Natural killer cell (primary cell): ENCODE results near the gene DHRS7B. TPM values are rescaled to one million over a fixed set of nuclear protein-coding genes. Genes with fewer than 3 reads are reported as not detected.

Source experiments
- ATAC-seq, 3 donors: fragments of 150-1000 bp in 2 of 3; fragments of 200-7000 bp in 1 of 3; cut with Tn5 transposase; 1 replicate in 1 of 3; 2 replicates in 2 of 3; pipeline ENCODE4 v1.10.0; 2021; ENCODE audit warnings: mild to moderate bottlenecking in 2 of 3, moderate library complexity in 2 of 3
- DNase-seq, 2 donors: peaks; one replicate each; pipeline versions ENCODE4 v3.0.0 to v3.0.0-alpha.2; 2013 to 2021; ENCODE audit warnings: mixed read lengths in 1 of 2
- H3K27ac ChIP-seq: one replicate; pipeline ENCODE4 v1.5.1; 2013; ENCODE audit warnings: mild to moderate bottlenecking, low read length
- H3K27me3 ChIP-seq: one replicate; pipeline ENCODE4 v1.6.1; 2013; ENCODE audit warnings: low read length; ENCODE audit not compliant: control insufficient read depth, insufficient read depth
- H3K36me3 ChIP-seq: one replicate; pipeline ENCODE4 v1.6.1; 2013; ENCODE audit warnings: low read length; ENCODE audit not compliant: control insufficient read depth, insufficient read depth
- H3K4me1 ChIP-seq: one replicate; pipeline ENCODE4 v1.6.1; 2013; ENCODE audit warnings: low read length; ENCODE audit not compliant: control insufficient read depth, insufficient read depth
- H3K4me3 ChIP-seq: one replicate; pipeline ENCODE4 v1.5.1; 2013; ENCODE audit warnings: low read length
- H3K9me3 ChIP-seq: one replicate; pipeline ENCODE4 v1.6.1; 2013; ENCODE audit warnings: low read length; ENCODE audit not compliant: control insufficient read depth, insufficient read depth
- H3K27ac Mint-ChIP-seq, 2 donors: one replicate each; pipeline ENCODE4 v1.8.0; 2022; ENCODE audit warnings: mild to moderate bottlenecking in 2 of 2, mixed read lengths in 2 of 2, moderate library complexity in 1 of 2
- H3K27me3 Mint-ChIP-seq, 2 donors: one replicate each; pipeline ENCODE4 v1.8.0; 2022; ENCODE audit warnings: low read depth in 2 of 2, mixed read lengths in 2 of 2
- H3K36me3 Mint-ChIP-seq: one replicate; pipeline ENCODE4 v1.8.0; 2022; ENCODE audit warnings: mixed read lengths
- H3K4me1 Mint-ChIP-seq, 2 donors: one replicate each; pipeline ENCODE4 v1.8.0; 2022; ENCODE audit warnings: mixed read lengths in 2 of 2
- H3K4me3 Mint-ChIP-seq: one replicate; pipeline ENCODE4 v1.8.0; 2022; ENCODE audit warnings: mild to moderate bottlenecking, moderate library complexity, mixed read lengths
- H3K9me3 Mint-ChIP-seq, 2 donors: one replicate each; pipeline ENCODE4 v1.8.0; 2022; ENCODE audit warnings: mixed read lengths in 2 of 2
- WGBS: methylation state at CpG from one replicate; pipeline ENCODE4 v1.1.7; 2013; ENCODE audit warnings: missing lambda C conversion rate; ENCODE audit not compliant: insufficient coverage; 5-methylcytosine and 5-hydroxymethylcytosine counted together
- intact Hi-C: fragments of 100-400 bp; cut with micrococcal nuclease; formaldehyde crosslinking; loops from one replicate; pipeline ENCODE4 v1.14.2; 2022
- total RNA-seq, 4 donors: library from RNA; stranded (reverse); fragments of 120-200 nt in 1 of 4; gene quantifications; one replicate each; pipeline versions ENCODE4 v1.2.3 to v1.2.4, GENCODE V29; 2013 to 2022
- TF ChIP-seq, protein P1 (sequence below): fragments of 200-600 bp; IDR thresholded peaks from one replicate; pipeline ENCODE4 v1.8.0; 2022; ENCODE audit warnings: antibody characterized with exemption

DHRS7B gene
- total RNA-seq, 3 donors from 2014 or later (not counting 1 experiment from before 2014, with no cell fraction given), result 10.3 to 13.4 (median 11.5) TPM

DNA sequence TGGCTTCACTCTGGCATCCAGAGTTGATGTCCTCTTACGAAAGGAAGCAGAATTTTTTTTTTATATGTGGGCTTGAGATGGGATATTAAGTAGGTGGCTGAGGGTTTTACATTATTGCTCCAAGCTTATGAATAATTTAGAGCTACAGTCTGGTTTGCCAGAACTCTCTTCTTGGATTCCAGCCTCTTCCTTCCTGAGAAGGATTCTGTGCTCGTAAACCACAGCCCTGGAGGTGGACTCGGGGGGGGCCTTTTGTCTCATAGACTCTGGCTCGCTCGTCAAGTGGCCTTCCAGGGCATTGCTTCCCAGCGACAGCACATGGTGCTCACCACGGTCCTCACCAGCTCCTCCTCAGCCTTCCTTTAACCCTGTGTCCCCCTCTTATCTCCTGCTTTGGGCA, 44.0 kb downstream of the DHRS7B start:
- Histone ChIP-seq H3K27me3 (no peaks in the 10 kb centered on the region), H3K27ac (no peak overlapping the region), H3K4me1 (peaks cover 4% of the 10 kb centered on the region)

GRCh38 chr17:21171309-21171922, 44.7 kb downstream of the DHRS7B start:
- intact Hi-C loops, result no loop called here

More for the DNA sequence above, 44.0 kb downstream of the DHRS7B start:
- Mint-ChIP-seq H3K9me3 (no peaks in the 10 kb centered on the region), H3K27ac (peak overlapping the region in 1 of 2 donors; percentile 52), H3K36me3 (no peaks in the 10 kb centered on the region), H3K4me1 (peaks cover 0 to 39% of the 10 kb centered on the region in 2 donors), H3K4me3 (no peak overlapping the region), H3K27me3 (no peaks in the 10 kb centered on the region)
- TF ChIP-seq, protein P1, sequence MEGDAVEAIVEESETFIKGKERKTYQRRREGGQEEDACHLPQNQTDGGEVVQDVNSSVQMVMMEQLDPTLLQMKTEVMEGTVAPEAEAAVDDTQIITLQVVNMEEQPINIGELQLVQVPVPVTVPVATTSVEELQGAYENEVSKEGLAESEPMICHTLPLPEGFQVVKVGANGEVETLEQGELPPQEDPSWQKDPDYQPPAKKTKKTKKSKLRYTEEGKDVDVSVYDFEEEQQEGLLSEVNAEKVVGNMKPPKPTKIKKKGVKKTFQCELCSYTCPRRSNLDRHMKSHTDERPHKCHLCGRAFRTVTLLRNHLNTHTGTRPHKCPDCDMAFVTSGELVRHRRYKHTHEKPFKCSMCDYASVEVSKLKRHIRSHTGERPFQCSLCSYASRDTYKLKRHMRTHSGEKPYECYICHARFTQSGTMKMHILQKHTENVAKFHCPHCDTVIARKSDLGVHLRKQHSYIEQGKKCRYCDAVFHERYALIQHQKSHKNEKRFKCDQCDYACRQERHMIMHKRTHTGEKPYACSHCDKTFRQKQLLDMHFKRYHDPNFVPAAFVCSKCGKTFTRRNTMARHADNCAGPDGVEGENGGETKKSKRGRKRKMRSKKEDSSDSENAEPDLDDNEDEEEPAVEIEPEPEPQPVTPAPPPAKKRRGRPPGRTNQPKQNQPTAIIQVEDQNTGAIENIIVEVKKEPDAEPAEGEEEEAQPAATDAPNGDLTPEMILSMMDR, result no peak
- H3K9me3 ChIP-seq, result no peaks in the 10 kb centered on the region
- ATAC-seq (no peak), DNase-seq (no peak)
- peaks cover 16% of the 10 kb centered on the region for H3K36me3 ChIP-seq
- WGBS, result 90% methylated on average over 7 of the region's 7 CpGs
- H3K4me3 ChIP-seq, result no peak overlapping the region
- intact Hi-C loops, result no loop called here

GRCh38 chr17:21171970-21172510, 45.3 kb downstream of the DHRS7B start:
- H3K4me1 Mint-ChIP-seq, result peaks cover 0 to 33% of the 10 kb centered on the region in 2 donors
- 95% methylated on average over 17 of the region's 17 CpGs for WGBS
- TF ChIP-seq, protein P1, result no peak

More at GRCh38 chr17:21171309-21171922, 44.7 kb downstream of the DHRS7B start:
- Mint-ChIP-seq H3K27me3 (no peaks in the 10 kb centered on the region), H3K9me3 (no peaks in the 10 kb centered on the region), H3K27ac (peak overlapping the region in 1 of 2 donors; percentile 52), H3K36me3 (no peaks in the 10 kb centered on the region), H3K4me1 (peaks cover 0 to 39% of the 10 kb centered on the region in 2 donors), H3K4me3 (no peak overlapping the region)
- H3K27me3 ChIP-seq, result no peaks in the 10 kb centered on the region
- H3K4me1 ChIP-seq, result peaks cover 4% of the 10 kb centered on the region
- H3K27ac ChIP-seq, result no peak overlapping the region
- no peaks in the 10 kb centered on the region for H3K9me3 ChIP-seq
- H3K4me3 ChIP-seq, result no peak overlapping the region
- DNase-seq (no peak), ATAC-seq (no peak)
- peaks cover 16% of the 10 kb centered on the region for H3K36me3 ChIP-seq
- 84% methylated on average over 12 of the region's 12 CpGs for WGBS
- TF ChIP-seq, protein P1, result no peak

More at GRCh38 chr17:21171970-21172510, 45.3 kb downstream of the DHRS7B start:
- intact Hi-C loops, result no loop called here
- Mint-ChIP-seq H3K27me3 (no peaks in the 10 kb centered on the region), H3K4me3 (no peak overlapping the region), H3K9me3 (no peaks in the 10 kb centered on the region), H3K27ac (no peak overlapping the region), H3K36me3 (no peaks in the 10 kb centered on the region)
- no peaks in the 10 kb centered on the region for H3K9me3 ChIP-seq
- no peak overlapping the region for H3K4me3 ChIP-seq
- DNase-seq (no peak), ATAC-seq (no peak)
- H3K4me1 ChIP-seq, result peaks cover 4% of the 10 kb centered on the region
- no peaks in the 10 kb centered on the region for H3K27me3 ChIP-seq
- peaks cover 16% of the 10 kb centered on the region for H3K36me3 ChIP-seq
- no peak overlapping the region for H3K27ac ChIP-seq
